Measurements from ENCODE around the gene PFKFB4.
A peak's percentile ranks its signal among the peaks of the same experiment; 100 is the strongest.
"Not testable (repeated sequence)": the region's sequence is repeated elsewhere in the genome, so short reads cannot be mapped to it uniquely, and the experiment has no call there.

Gene PFKFB4

DNA sequence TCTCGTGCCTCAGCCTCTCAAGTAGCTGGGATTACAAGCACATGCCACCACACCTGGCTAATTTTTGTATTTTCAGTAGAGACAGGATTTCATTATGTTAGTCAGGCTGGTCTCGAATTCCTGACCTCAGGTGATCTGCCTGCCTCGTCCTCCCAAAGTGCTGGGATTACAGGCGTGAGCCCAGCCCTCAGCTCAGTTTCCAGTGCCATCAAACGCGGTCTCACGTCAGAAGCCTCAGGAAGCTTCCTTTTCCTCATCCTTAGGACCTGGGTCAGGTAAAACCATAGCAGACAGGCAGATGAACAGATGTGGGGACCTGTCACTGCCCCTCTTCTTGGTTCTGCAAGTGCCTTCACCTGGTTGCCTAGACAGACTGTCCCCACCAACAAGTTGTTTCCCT lies 5.0 kb downstream of the PFKFB4 start:
- DNase-seq; H3K9me3 ChIP-seq (ENCODE audit: control insufficient read depth, low read length); H3K36me3 ChIP-seq (ENCODE audit: control insufficient read depth, insufficient read depth, low read length); H3K27me3 ChIP-seq (replicated peaks; ENCODE audit: control insufficient read depth, insufficient read depth, low read length, poor library complexity, severe bottlenecking); H3K27ac ChIP-seq (ENCODE audit: insufficient read depth, low read length, poor library complexity, severe bottlenecking); H3K4me3 ChIP-seq (ENCODE audit: insufficient read depth, low read depth, low read length, poor library complexity, severe bottlenecking): not testable (repeated sequence)
- H3K4me1 ChIP-seq (ENCODE audit: control insufficient read depth, insufficient read depth, low read length, poor library complexity, severe bottlenecking) = peaks cover 12% of the 10 kb centered on the region

- Histone ChIP-seq H3K27ac (ENCODE audit: insufficient read depth, low read length, poor library complexity, severe bottlenecking) (no peak overlapping the region), H3K36me3 (ENCODE audit: control insufficient read depth, insufficient read depth, low read length) (no peaks in the 10 kb centered on the region), H3K4me3 (ENCODE audit: insufficient read depth, low read depth, low read length, poor library complexity, severe bottlenecking) (no peak overlapping the region), H3K4me1 (ENCODE audit: control insufficient read depth, insufficient read depth, low read length, poor library complexity, severe bottlenecking) (peaks cover 4% of the 10 kb centered on the region), H3K27me3 (replicated peaks; ENCODE audit: control insufficient read depth, insufficient read depth, low read length, poor library complexity, severe bottlenecking) (no peaks in the 10 kb centered on the region), H3K9me3 (ENCODE audit: control insufficient read depth, low read length) (no peaks in the 10 kb centered on the region)
- DNase-seq = peak; percentile 61 to 74 (median 62)
These were observed 7.6 kb downstream of the PFKFB4 start for GRCh38 chr3:48548729-48549705.

- H3K27ac ChIP-seq (ENCODE audit: insufficient read depth, low read length, poor library complexity, severe bottlenecking) = no peak overlapping the region
- DNase-seq = no peak
- H3K4me1 ChIP-seq (ENCODE audit: control insufficient read depth, insufficient read depth, low read length, poor library complexity, severe bottlenecking) = peaks cover 4% of the 10 kb centered on the region
- H3K9me3 ChIP-seq (ENCODE audit: control insufficient read depth, low read length) = no peaks in the 10 kb centered on the region
- H3K27me3 ChIP-seq (replicated peaks; ENCODE audit: control insufficient read depth, insufficient read depth, low read length, poor library complexity, severe bottlenecking) = no peaks in the 10 kb centered on the region
- H3K36me3 ChIP-seq (ENCODE audit: control insufficient read depth, insufficient read depth, low read length) = no peaks in the 10 kb centered on the region
- H3K4me3 ChIP-seq (ENCODE audit: insufficient read depth, low read depth, low read length, poor library complexity, severe bottlenecking) = no peak overlapping the region
These were observed 8.5 kb downstream of the PFKFB4 start for GRCh38 chr3:48548126-48548525.

GRCh38 chr3:48546203-48546829 lies 10.3 kb downstream of the PFKFB4 start:
- no peak for DNase-seq
- Histone ChIP-seq H3K27me3 (replicated peaks; ENCODE audit: control insufficient read depth, insufficient read depth, low read length, poor library complexity, severe bottlenecking) (no peaks in the 10 kb centered on the region), H3K27ac (ENCODE audit: insufficient read depth, low read length, poor library complexity, severe bottlenecking) (no peak overlapping the region), H3K9me3 (ENCODE audit: control insufficient read depth, low read length) (no peaks in the 10 kb centered on the region), H3K4me1 (ENCODE audit: control insufficient read depth, insufficient read depth, low read length, poor library complexity, severe bottlenecking) (peaks cover 4% of the 10 kb centered on the region), H3K4me3 (ENCODE audit: insufficient read depth, low read depth, low read length, poor library complexity, severe bottlenecking) (no peak overlapping the region), H3K36me3 (ENCODE audit: control insufficient read depth, insufficient read depth, low read length) (no peaks in the 10 kb centered on the region)

- Histone ChIP-seq H3K27me3 (replicated peaks; ENCODE audit: control insufficient read depth, insufficient read depth, low read length, poor library complexity, severe bottlenecking) (no peaks in the 10 kb centered on the region), H3K4me3 (ENCODE audit: insufficient read depth, low read depth, low read length, poor library complexity, severe bottlenecking) (no peak overlapping the region), H3K36me3 (ENCODE audit: control insufficient read depth, insufficient read depth, low read length) (no peaks in the 10 kb centered on the region), H3K27ac (ENCODE audit: insufficient read depth, low read length, poor library complexity, severe bottlenecking) (no peak overlapping the region), H3K4me1 (ENCODE audit: control insufficient read depth, insufficient read depth, low read length, poor library complexity, severe bottlenecking) (peaks cover 4% of the 10 kb centered on the region), H3K9me3 (ENCODE audit: control insufficient read depth, low read length) (no peaks in the 10 kb centered on the region)
- DNase-seq = no peak
These were observed 12.5 kb downstream of the PFKFB4 start for GRCh38 chr3:48544141-48544540.

DNA sequence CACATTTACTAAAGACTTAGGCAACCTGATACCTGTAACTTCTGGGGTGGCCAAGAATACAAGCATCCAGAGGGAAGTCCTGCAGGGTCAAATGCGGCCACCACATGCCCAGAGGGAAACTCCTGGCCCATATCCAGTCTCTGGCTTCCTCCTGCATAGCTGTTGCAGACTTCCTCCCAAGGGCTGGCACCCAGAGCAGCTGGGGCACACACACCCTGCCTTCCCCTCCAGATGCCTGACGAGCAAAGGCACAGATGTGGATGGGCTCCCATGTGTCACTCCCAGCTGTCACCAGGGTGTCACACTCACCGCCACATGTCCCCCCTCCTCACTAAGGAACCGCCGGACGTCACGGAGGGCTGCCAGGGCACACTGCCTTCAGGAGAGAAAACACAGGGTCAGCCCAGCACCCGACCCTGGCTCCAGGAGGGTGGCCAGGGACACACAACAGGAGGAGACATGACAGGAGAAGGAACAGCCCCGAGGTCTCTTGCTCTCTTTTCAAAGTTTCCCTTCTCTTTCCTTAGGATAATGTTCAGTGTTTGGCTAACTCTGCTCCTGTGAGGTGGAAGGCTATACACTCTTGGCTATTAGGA lies 13.2 kb downstream of the PFKFB4 start:
- Histone ChIP-seq H3K27ac (ENCODE audit: insufficient read depth, low read length, poor library complexity, severe bottlenecking) (no peak overlapping the region), H3K4me3 (ENCODE audit: insufficient read depth, low read depth, low read length, poor library complexity, severe bottlenecking) (no peak overlapping the region), H3K4me1 (ENCODE audit: control insufficient read depth, insufficient read depth, low read length, poor library complexity, severe bottlenecking) (no peaks in the 10 kb centered on the region), H3K27me3 (replicated peaks; ENCODE audit: control insufficient read depth, insufficient read depth, low read length, poor library complexity, severe bottlenecking) (no peaks in the 10 kb centered on the region), H3K9me3 (ENCODE audit: control insufficient read depth, low read length) (no peaks in the 10 kb centered on the region), H3K36me3 (ENCODE audit: control insufficient read depth, insufficient read depth, low read length) (no peaks in the 10 kb centered on the region)
- DNase-seq = no peak

DNA sequence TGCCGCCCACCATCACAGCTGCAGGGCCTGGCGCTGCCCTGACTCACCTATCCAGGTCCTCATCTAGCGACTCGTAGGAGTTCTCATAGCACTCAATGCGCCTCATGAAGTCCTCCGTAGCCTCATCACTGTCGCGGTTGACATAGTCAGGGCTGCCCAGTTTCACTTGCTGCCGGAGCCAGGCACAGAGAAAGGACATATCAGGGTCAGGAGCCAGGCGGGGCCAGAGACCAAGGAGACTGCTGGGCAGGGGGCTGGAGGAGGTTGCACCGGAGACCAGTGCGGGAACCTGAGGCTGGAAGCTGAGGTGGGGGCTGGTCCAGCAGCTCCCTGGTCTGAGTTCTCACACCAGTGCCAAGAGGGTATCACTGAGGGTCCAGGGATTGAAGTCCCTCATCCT lies 18.2 kb downstream of the PFKFB4 start:
- Histone ChIP-seq H3K27ac (ENCODE audit: insufficient read depth, low read length, poor library complexity, severe bottlenecking) (no peak overlapping the region), H3K4me1 (ENCODE audit: control insufficient read depth, insufficient read depth, low read length, poor library complexity, severe bottlenecking) (no peaks in the 10 kb centered on the region), H3K36me3 (ENCODE audit: control insufficient read depth, insufficient read depth, low read length) (no peaks in the 10 kb centered on the region), H3K4me3 (ENCODE audit: insufficient read depth, low read depth, low read length, poor library complexity, severe bottlenecking) (no peak overlapping the region), H3K9me3 (ENCODE audit: control insufficient read depth, low read length) (no peaks in the 10 kb centered on the region), H3K27me3 (replicated peaks; ENCODE audit: control insufficient read depth, insufficient read depth, low read length, poor library complexity, severe bottlenecking) (no peaks in the 10 kb centered on the region)
- no peak for DNase-seq

- Histone ChIP-seq H3K4me1 (ENCODE audit: control insufficient read depth, insufficient read depth, low read length, poor library complexity, severe bottlenecking) (no peaks in the 10 kb centered on the region), H3K9me3 (ENCODE audit: control insufficient read depth, low read length) (no peaks in the 10 kb centered on the region), H3K27ac (ENCODE audit: insufficient read depth, low read length, poor library complexity, severe bottlenecking) (no peak overlapping the region), H3K36me3 (ENCODE audit: control insufficient read depth, insufficient read depth, low read length) (no peaks in the 10 kb centered on the region), H3K4me3 (ENCODE audit: insufficient read depth, low read depth, low read length, poor library complexity, severe bottlenecking) (no peak overlapping the region), H3K27me3 (replicated peaks; ENCODE audit: control insufficient read depth, insufficient read depth, low read length, poor library complexity, severe bottlenecking) (no peaks in the 10 kb centered on the region)
- no peak for DNase-seq
These were observed 19.8 kb downstream of the PFKFB4 start for GRCh38 chr3:48536785-48537184.

- Histone ChIP-seq H3K27me3 (replicated peaks; ENCODE audit: control insufficient read depth, insufficient read depth, low read length, poor library complexity, severe bottlenecking) (no peaks in the 10 kb centered on the region), H3K36me3 (ENCODE audit: control insufficient read depth, insufficient read depth, low read length) (no peaks in the 10 kb centered on the region), H3K27ac (ENCODE audit: insufficient read depth, low read length, poor library complexity, severe bottlenecking) (no peak overlapping the region), H3K4me1 (ENCODE audit: control insufficient read depth, insufficient read depth, low read length, poor library complexity, severe bottlenecking) (no peaks in the 10 kb centered on the region), H3K4me3 (ENCODE audit: insufficient read depth, low read depth, low read length, poor library complexity, severe bottlenecking) (no peak overlapping the region), H3K9me3 (ENCODE audit: control insufficient read depth, low read length) (no peaks in the 10 kb centered on the region)
- no peak for DNase-seq
These were observed 20.5 kb downstream of the PFKFB4 start for GRCh38 chr3:48536116-48536515.

GRCh38 chr3:48535578-48535977 lies 21.0 kb downstream of the PFKFB4 start:
- no peaks in the 10 kb centered on the region for H3K4me1 ChIP-seq (ENCODE audit: control insufficient read depth, insufficient read depth, low read length, poor library complexity, severe bottlenecking)
- H3K27ac ChIP-seq (ENCODE audit: insufficient read depth, low read length, poor library complexity, severe bottlenecking) = no peak overlapping the region

More at GRCh38 chr3:48535578-48535977, 21.0 kb downstream of the PFKFB4 start:
- DNase-seq = no peak
- no peaks in the 10 kb centered on the region for H3K36me3 ChIP-seq (ENCODE audit: control insufficient read depth, insufficient read depth, low read length)
- no peak overlapping the region for H3K4me3 ChIP-seq (ENCODE audit: insufficient read depth, low read depth, low read length, poor library complexity, severe bottlenecking)
- no peaks in the 10 kb centered on the region for H3K9me3 ChIP-seq (ENCODE audit: control insufficient read depth, low read length)
- no peaks in the 10 kb centered on the region for H3K27me3 ChIP-seq (replicated peaks; ENCODE audit: control insufficient read depth, insufficient read depth, low read length, poor library complexity, severe bottlenecking)

Measured in effector memory CD4-positive, alpha-beta T cell (primary cell).